Stimulated activated CD8-positive, alpha-beta memory T cell treated with anti-CD3 and anti-CD28 coated beads, Interleukin-7, amount 100 ng/mL, for 1 hour (primary cell): ENCODE results near the gene C3orf22.
A peak's percentile ranks its signal among the peaks of the same experiment; 100 is the strongest.

Source experiments
- DNase-seq, 2 donors: peaks; one replicate each; pipeline ENCODE4 v3.0.0-alpha.2; 2020; ENCODE audit warnings: low read depth in 2 of 2

C3orf22 gene

GRCh38 chr3:126527455-126528211 lies 31.1 kb downstream of the C3orf22 start:
- DNase-seq: no peak

DNA sequence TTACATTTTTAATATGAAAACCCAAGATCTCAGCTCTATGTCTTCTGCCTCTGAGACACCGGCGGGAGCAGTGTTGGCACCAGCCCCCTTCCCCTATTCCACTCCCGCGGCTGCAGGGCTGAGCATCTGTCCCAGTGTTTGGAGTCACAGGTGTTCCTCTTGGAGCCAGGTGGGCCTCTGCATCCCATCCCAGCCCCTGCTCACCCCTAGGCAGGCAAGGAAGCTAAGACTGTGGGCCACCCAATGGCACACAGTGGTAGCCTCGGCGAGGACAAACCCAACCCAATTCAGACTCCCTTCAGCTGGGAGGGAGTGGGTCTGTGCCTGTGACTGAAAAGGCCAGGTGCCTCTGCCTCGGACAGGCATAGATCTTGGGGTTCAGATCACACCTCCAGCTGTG lies 31.7 kb downstream of the C3orf22 start:
- no peak for DNase-seq

DNA sequence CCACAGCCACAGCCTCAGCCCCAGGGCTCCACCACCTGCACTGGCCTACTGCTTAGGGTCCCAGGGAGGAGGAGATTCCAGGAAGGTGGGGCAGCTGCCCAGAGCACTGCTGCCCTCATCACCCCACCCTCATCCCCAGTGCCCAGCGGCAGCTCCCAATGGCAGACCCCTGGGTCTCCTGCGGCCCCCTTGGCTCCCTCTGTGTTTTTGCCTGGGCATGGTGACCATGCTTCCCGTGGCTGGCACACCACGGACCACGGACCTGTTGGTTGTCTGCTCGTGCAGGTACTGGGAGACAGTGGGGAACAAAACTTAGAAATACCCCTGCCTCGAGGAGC lies 32.1 kb downstream of the C3orf22 start:
- DNase-seq: no peak

- no peak for DNase-seq
Observed at GRCh38 chr3:126525853-126526667, 32.7 kb downstream of the C3orf22 start.

DNA sequence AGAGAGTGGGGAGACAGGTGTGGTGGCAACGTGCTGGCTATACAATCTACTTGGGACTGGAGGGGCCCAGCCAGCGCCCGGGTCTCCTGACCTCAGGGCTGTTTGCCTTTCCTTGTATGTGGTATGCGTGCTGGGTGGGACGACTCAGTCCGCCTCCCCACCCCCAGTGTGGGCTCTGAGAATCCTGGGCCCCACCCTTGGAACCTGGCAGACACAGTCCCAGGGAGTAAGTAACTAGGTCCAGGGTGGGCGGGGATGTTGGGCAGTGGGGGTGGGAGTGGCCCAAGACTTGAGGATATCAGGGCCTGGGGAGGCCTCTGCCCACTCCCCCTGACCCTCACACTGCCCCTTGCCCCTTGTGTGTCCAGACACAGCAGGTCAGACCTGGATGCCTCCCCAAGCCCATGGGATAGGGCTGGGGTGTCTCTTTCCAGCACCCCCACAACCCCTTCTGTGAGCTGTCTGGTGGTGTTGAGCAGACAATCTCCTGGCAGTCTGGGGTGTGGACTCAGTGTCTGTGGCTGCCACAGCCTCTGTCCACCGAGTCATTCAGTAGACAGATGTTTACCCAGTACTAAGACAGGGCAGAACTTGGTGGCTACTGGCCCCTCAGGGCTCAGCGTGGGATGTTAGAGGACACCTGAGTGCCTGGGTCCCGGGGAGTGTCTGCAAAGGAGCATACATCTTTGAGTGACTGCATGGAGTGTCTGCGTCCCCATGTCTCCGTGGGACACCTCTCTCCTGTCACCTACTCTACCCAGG lies 33.5 kb downstream of the C3orf22 start:
- no peak for DNase-seq

DNA sequence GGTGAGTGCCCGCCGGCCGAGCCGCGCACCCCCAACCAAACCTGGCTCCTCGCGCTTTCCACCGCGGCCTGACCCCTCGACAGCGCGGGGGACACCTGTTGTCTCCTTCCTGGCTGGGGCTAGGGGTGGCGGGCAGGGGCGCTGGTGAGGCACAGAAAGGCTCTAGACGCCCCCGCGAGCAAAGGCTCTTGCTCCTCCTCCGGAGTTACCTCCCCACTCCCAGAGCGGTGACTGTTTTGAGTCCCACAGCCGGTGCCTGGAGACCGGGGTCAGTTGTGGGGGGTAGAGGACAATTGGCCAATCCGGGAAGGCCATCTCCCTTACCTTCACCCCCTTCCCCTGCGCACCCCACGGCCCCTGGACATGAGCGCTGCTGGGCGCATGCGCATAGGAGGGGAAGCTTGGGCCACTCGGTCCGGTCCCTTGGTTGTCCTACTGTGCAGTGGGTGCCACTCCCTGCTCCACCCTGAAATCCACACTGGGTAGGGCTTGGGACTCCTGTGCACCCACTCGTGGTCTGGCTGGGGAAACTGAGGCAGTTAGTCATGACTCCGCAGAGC lies 34.2 kb downstream of the C3orf22 start:
- DNase-seq: no peak

DNA sequence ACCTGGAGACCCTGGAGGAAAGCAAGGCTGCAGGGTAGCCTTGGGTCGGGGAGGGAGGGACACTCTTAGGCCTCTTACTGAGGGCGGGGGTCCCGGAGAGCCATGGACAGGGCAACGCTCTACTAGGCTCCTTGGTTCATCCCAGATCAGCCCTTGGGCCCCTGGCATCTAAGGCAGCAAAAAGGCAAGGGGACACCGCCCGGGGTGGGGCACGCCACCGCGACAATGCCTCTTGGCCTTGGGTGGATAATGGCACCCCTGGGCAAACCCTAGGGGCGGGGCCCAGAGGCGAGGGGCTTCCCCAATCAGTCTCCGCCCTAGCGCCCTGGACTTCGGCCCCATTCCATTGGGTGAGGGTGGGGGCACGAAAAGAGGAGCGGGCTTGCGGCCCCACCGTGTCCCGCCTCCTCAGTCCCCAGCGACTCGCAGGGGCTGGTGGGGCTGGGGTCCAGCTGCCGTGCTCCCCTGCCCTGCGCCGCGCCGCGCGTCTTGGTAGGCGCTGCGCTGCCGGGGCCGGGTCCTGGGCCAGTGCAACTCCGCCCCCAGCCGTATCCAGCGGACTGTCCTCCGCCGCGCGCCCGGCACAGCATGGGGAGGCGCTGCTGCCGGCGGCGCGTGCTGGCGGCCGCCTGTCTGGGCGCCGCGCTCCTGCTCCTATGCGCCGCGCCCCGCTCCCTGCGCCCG lies 34.8 kb downstream of the C3orf22 start, which contains the start of gene CHST13:
CHST13 (plus strand) TSS at position 411 of the 684 bp plus-strand sequence; CDS start at position 589, 178 bp downstream.
- DNase-seq: no peak

DNA sequence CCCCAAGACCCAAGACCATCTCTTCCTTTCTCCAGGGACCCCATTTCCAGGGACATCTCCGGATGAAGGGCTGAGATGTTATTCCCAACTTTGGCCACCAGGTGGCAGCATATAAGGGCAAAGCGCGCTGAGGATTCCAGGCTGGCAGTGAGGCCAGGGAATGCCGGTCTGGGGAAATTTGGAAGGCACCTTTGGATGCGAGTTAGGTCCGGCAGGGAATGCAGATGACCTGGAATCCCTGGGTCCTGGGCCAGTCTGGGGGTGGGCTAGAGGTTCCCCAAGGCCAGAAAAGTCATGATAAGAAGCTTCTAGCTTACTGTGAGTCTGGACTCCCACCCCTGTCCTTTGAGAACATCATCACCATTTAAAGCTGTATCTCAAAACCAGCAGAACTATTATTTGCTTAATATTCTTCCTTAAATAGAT lies 36.4 kb downstream of the C3orf22 start:
- DNase-seq: peak in 1 of 2 donors; percentile 14

DNA sequence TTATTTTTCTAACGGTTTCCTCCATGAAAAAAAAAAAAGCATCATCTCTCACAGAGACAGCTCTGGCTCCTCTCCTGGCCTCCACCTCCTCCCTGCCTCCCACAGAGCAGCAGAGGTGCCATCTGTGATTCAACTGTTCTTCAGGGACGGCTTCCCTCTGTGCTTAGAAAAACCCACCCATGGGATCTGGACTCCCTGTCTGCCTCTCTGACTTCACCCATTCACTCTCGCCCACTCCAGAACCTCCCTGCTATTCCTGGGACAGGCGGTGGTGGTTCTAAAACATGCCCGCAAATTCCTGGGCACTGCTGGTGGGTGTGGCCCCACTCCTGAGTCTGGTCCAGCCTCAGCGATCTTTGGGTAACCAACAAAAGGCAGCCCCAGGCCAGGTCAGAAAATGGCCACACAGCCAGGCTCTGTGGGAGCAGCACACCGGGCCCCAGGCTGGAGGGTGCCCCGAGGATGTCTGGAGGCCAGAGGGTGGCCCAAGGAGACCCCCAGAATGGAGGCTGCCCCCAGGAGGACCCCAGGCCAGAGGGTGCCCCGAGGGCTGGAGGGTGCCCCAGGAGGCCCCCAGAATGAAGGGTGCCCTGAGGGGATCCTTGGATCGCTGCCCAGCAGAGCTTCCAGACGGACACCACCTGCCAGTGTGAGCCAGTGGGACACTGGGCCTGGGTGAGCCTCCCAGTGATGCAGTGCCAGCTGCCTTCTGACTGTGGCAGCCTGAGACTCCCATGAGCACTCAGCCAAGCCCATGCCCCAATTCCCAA lies 37.4 kb downstream of the C3orf22 start:
- no peak for DNase-seq

- no peak for DNase-seq
Observed at GRCh38 chr3:126519506-126520455, 39.0 kb downstream of the C3orf22 start.

- DNase-seq: no peak
Observed at GRCh38 chr3:126518779-126519177, 40.0 kb downstream of the C3orf22 start.

DNA sequence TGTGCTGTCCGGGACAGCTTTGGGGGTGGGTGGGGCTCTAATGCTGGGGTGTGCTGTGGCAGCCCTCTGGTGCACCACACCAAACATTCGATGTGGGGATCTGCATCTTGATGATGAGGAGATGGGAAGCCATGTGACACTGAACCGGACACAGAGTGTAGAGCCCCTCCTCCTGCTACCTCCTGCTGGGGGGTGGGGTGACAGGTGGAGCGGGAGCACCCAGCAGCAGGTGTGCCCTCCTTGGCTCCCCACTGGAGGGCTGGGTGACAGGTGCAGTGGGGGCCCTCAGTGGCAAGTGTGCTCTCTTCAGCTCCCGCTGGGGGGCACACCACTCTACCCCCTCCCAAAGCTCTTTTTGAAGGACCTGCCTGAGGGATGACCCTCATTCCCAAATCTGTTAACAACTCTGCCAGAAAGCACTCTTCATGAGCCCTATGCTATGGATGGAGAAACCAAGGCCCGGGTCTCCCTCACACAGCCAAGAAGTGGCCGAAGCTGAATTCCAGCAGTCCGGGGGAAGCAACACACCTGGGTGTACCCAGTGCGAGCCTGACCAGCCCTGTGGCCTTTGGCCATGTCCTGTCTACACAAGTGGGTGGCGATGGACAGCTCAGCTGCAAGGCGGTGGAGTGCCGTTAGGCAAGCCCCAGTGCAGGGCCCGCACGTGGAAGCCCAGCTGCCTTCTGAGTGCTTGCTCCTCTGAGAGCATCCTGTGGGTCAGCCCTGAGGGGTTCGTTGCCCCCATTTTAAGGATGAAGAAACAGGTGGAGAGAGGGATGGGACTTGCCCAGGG lies 40.5 kb downstream of the C3orf22 start:
- no peak for DNase-seq

- no peak for DNase-seq
Observed at GRCh38 chr3:126517291-126517951, 41.3 kb downstream of the C3orf22 start, which contains the start of gene UROC1. Gene UROC1, minus strand, starts transcription at chr3:126517773. Its CDS starts 54 bp downstream, at chr3:126517719.

GRCh38 chr3:126516936-126517290 lies 41.8 kb downstream of the C3orf22 start:
- no peak for DNase-seq

- no peak for DNase-seq
Observed at GRCh38 chr3:126516152-126516935, 42.4 kb downstream of the C3orf22 start.

GRCh38 chr3:126515066-126515706 lies 43.5 kb downstream of the C3orf22 start:
- no peak for DNase-seq

DNA sequence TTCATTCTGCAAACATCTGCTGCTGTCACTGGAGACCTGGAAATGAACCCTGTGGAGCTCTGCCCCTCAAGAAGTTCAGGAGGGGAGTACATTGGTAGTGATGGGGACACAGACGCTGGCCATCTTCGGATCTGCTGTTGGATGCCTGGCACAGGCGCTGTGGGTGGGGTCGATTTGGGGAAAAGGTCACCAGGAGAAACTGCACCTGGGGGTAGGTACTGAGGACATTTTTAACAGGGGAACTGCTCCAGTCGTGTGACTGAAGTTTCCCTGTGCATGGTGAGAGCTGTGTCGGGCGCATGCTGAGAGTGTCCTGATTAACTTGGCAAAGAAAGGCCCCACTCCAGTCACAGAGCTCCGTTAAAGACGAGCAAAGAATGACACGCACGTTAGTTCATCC lies 44.6 kb downstream of the C3orf22 start:
- DNase-seq: no peak
